Cardiac septum (tissue), 1 donor: ENCODE data around the gene SVIP. TPM values are rescaled to one million over a fixed set of nuclear protein-coding genes. Genes with fewer than 3 reads are reported as not detected.

Experiments
- DNase-seq: peaks from one replicate; pipeline ENCODE4 v3.0.0-alpha.2; 2020; ENCODE audit warnings: low spot score
- intact Hi-C: fragments of 100-400 bp; cut with DNase I; formaldehyde crosslinking; loops from one replicate; pipeline ENCODE4 v1.14.0; 2022
- total RNA-seq: library from RNA; stranded (reverse); fragmentation: NEBNext Ultra II Directional; extraction: Animal tissue kit (Norgen Biotek cat#: 25700); gene quantifications from one replicate; pipeline ENCODE4 v1.2.1, GENCODE V29; 2021
- donor health status: DM: no; HTN: no; CAD: no.

The SVIP gene
- total RNA-seq, 1 donor from 2014 or later, result 26.0 TPM

GRCh38 chr11:22798901-22799300, 30.7 kb downstream of the SVIP start:
- DNase-seq, result no peak
- intact Hi-C loops, result no loop called here

- DNase-seq, result no peak
- intact Hi-C loops, result no loop called here
Measured at GRCh38 chr11:22797047-22797446, 32.6 kb downstream of the SVIP start.

- intact Hi-C loops, result no loop called here
Measured at GRCh38 chr11:22795914-22796313, 33.7 kb downstream of the SVIP start.

GRCh38 chr11:22792497-22792896, 37.1 kb downstream of the SVIP start:
- intact Hi-C loops, result no loop called here

More at GRCh38 chr11:22795914-22796313, 33.7 kb downstream of the SVIP start:
- no peak for DNase-seq

GRCh38 chr11:22787551-22788162, 41.9 kb downstream of the SVIP start:
- intact Hi-C loops, result loop anchor here (5.0 to 10.0 kb wide), 2 partner anchors 113 to 455 kb away; no protein-coding TSS in a partner anchor
- DNase-seq, result no peak

More at GRCh38 chr11:22792497-22792896, 37.1 kb downstream of the SVIP start:
- no peak for DNase-seq

GRCh38 chr11:22787055-22787454, 42.5 kb downstream of the SVIP start:
- intact Hi-C loops, result loop anchor here (5.0 to 10.0 kb wide), 2 partner anchors 112 to 455 kb away; no protein-coding TSS in a partner anchor
- no peak for DNase-seq

- intact Hi-C loops, result loop anchor here (5.0 to 10.0 kb wide), 2 partner anchors 112 to 454 kb away; no protein-coding TSS in a partner anchor
- no peak for DNase-seq
Measured at GRCh38 chr11:22786475-22786874, 43.1 kb downstream of the SVIP start.

GRCh38 chr11:22785251-22785650, 44.4 kb downstream of the SVIP start:
- no peak for DNase-seq
- intact Hi-C loops, result loop anchor here (5.0 to 10.0 kb wide), 2 partner anchors 110 to 453 kb away; no protein-coding TSS in a partner anchor

- no peak for DNase-seq
- intact Hi-C loops, result loop anchor here (10.0 kb wide), 1 partner anchor 106 kb away; no protein-coding TSS in a partner anchor
Measured at GRCh38 chr11:22780952-22781593, 48.5 kb downstream of the SVIP start.

GRCh38 chr11:22779850-22780249, 49.8 kb downstream of the SVIP start:
- no peak for DNase-seq
- intact Hi-C loops, result loop anchor here (10.0 kb wide), 1 partner anchor 105 kb away; no protein-coding TSS in a partner anchor

- DNase-seq, result no peak
- intact Hi-C loops, result no loop called here
Measured at GRCh38 chr11:22778642-22779041, 51.0 kb downstream of the SVIP start.

- DNase-seq, result no peak
- intact Hi-C loops, result no loop called here
Measured at GRCh38 chr11:22775248-22775647, 54.4 kb downstream of the SVIP start.

GRCh38 chr11:22774716-22775115, 54.9 kb downstream of the SVIP start:
- intact Hi-C loops, result no loop called here

GRCh38 chr11:22769081-22769480, 60.5 kb downstream of the SVIP start:
- intact Hi-C loops, result no loop called here

More at GRCh38 chr11:22774716-22775115, 54.9 kb downstream of the SVIP start:
- no peak for DNase-seq

More at GRCh38 chr11:22769081-22769480, 60.5 kb downstream of the SVIP start:
- DNase-seq, result no peak

Other genes with a start within 250 kb of the SVIP start
- 6.1 TPM for gene FANCF, start 204.0 kb downstream of the SVIP start, total RNA-seq
- gene GAS2, start 163.2 kb downstream of the SVIP start, total RNA-seq, result 14.3 TPM
- gene CCDC179, start 30.7 kb upstream of the SVIP start, total RNA-seq, result not detected